NCI-H774 (cell line): ENCODE measurements around the gene ABCC10.
"Not testable (repeated sequence)": the region's sequence is repeated elsewhere in the genome, so short reads cannot be mapped to it uniquely, and the experiment has no call there.

Source experiments
- DNase-seq: peaks from one replicate; lab custom pipeline; 2025; lab: John Stamatoyannopoulos, UW

Gene ABCC10

GRCh38 chr6:43447604-43448003 is 20.3 kb downstream of the ABCC10 start:
- DNase-seq: no peak

- no peak for DNase-seq
These were observed 21.6 kb downstream of the ABCC10 start for GRCh38 chr6:43448916-43449315.

- no peak for DNase-seq
These were observed 23.4 kb downstream of the ABCC10 start for GRCh38 chr6:43450699-43451131.

- no peak for DNase-seq
These were observed 24.0 kb downstream of the ABCC10 start for GRCh38 chr6:43451348-43451747.

GRCh38 chr6:43451939-43452338 is 24.6 kb downstream of the ABCC10 start:
- no peak for DNase-seq

- no peak for DNase-seq
These were observed 25.6 kb downstream of the ABCC10 start for GRCh38 chr6:43452896-43453295.

GRCh38 chr6:43453831-43454230 is 26.5 kb downstream of the ABCC10 start:
- DNase-seq: no peak

- DNase-seq: no peak
These were observed 27.0 kb downstream of the ABCC10 start for GRCh38 chr6:43454290-43454695.

- peak; percentile 57 for DNase-seq
These were observed 27.6 kb downstream of the ABCC10 start for GRCh38 chr6:43454696-43455530.

GRCh38 chr6:43455531-43456428 is 28.4 kb downstream of the ABCC10 start, which contains the start of gene DLK2:
Gene DLK2, minus strand, starts transcription at chr6:43455548. Its CDS starts 723 bp downstream, at chr6:43454825.
- peak; percentile 2 for DNase-seq

GRCh38 chr6:43457643-43458042 is 30.3 kb downstream of the ABCC10 start:
- no peak for DNase-seq

GRCh38 chr6:43458154-43458553 is 30.8 kb downstream of the ABCC10 start:
- DNase-seq: not testable (repeated sequence)

GRCh38 chr6:43459535-43459934 is 32.2 kb downstream of the ABCC10 start:
- DNase-seq: no peak

GRCh38 chr6:43460032-43460431 is 32.7 kb downstream of the ABCC10 start:
- DNase-seq: no peak

GRCh38 chr6:43461936-43462335 is 34.6 kb downstream of the ABCC10 start:
- DNase-seq: no peak

- DNase-seq: no peak
These were observed 37.0 kb downstream of the ABCC10 start for GRCh38 chr6:43464337-43464736.

GRCh38 chr6:43465948-43466347 is 38.6 kb downstream of the ABCC10 start:
- no peak for DNase-seq

- not testable (repeated sequence) for DNase-seq
These were observed 39.9 kb downstream of the ABCC10 start for GRCh38 chr6:43467265-43467664.

- no peak for DNase-seq
These were observed 40.4 kb downstream of the ABCC10 start for GRCh38 chr6:43467752-43468151.

GRCh38 chr6:43468240-43468639 is 40.9 kb downstream of the ABCC10 start:
- DNase-seq: no peak

GRCh38 chr6:43468748-43469681 is 41.7 kb downstream of the ABCC10 start:
- no peak for DNase-seq

GRCh38 chr6:43469947-43470346 is 42.6 kb downstream of the ABCC10 start:
- DNase-seq: no peak
